ENCODE results near the gene SIN3A. TPM values are rescaled to one million over a fixed set of nuclear protein-coding genes. Genes with fewer than 3 reads are reported as not detected.

SIN3A gene
- total RNA-seq, 1 experiment from 2014 or later, result 91.4 TPM

GRCh38 chr15:75460646-75461045 is 9.2 kb upstream of the SIN3A start:
- H3K27ac Mint-ChIP-seq (ENCODE audit: unreplicated experiment), result no peak overlapping the region
- BruUV-seq (replicated peaks), result no TSS peak
- H3K27me3 Mint-ChIP-seq (ENCODE audit: unreplicated experiment), result no peaks in the 10 kb centered on the region
- H3K36me3 Mint-ChIP-seq (ENCODE audit: insufficient read depth, unreplicated experiment), result peaks cover 8% of the 10 kb centered on the region
- no peak overlapping the region for H3K4me3 Mint-ChIP-seq (ENCODE audit: low read depth, unreplicated experiment)
- TF ChIP-seq CTCF (IDR thresholded peaks at IDR 0.05; ENCODE audit: unreplicated experiment), result no peak
- intact Hi-C loops (cut with micrococcal nuclease; ENCODE audit: unreplicated experiment), result no loop called here
- DNase-seq, result no peak
- H3K9me3 Mint-ChIP-seq (ENCODE audit: low read depth, unreplicated experiment), result no peaks in the 10 kb centered on the region
- H3K4me1 Mint-ChIP-seq (ENCODE audit: low read depth, unreplicated experiment), result peaks cover 20% of the 10 kb centered on the region
- CTCF ChIA-PET, result interaction anchor here (0.5 kb wide), 1 partner anchor 37 kb away, joined by 3 read pairs; no protein-coding TSS in a partner anchor

- Mint-ChIP-seq H3K4me3 (ENCODE audit: low read depth, unreplicated experiment) (no peak overlapping the region), H3K36me3 (ENCODE audit: insufficient read depth, unreplicated experiment) (peaks cover 19% of the 10 kb centered on the region), H3K9me3 (ENCODE audit: low read depth, unreplicated experiment) (no peaks in the 10 kb centered on the region), H3K4me1 (ENCODE audit: low read depth, unreplicated experiment) (peaks cover 20% of the 10 kb centered on the region), H3K27ac (ENCODE audit: unreplicated experiment) (no peak overlapping the region), H3K27me3 (ENCODE audit: unreplicated experiment) (no peaks in the 10 kb centered on the region)
- BruUV-seq (replicated peaks), result no TSS peak
- intact Hi-C loops (cut with micrococcal nuclease; ENCODE audit: unreplicated experiment), result no loop called here
- TF ChIP-seq CTCF (IDR thresholded peaks at IDR 0.05; ENCODE audit: unreplicated experiment), result no peak
- CTCF ChIA-PET, result no interaction called here
- no peak for DNase-seq
These were observed 8.1 kb upstream of the SIN3A start for GRCh38 chr15:75459581-75459980.

GRCh38 chr15:75456710-75457109 is 5.2 kb upstream of the SIN3A start:
- intact Hi-C loops (cut with micrococcal nuclease; ENCODE audit: unreplicated experiment), result no loop called here
- no peaks in the 10 kb centered on the region for H3K9me3 Mint-ChIP-seq (ENCODE audit: low read depth, unreplicated experiment)
- no peaks in the 10 kb centered on the region for H3K27me3 Mint-ChIP-seq (ENCODE audit: unreplicated experiment)
- peak overlapping the region; percentile 99 for H3K4me3 Mint-ChIP-seq (ENCODE audit: low read depth, unreplicated experiment)
- H3K27ac Mint-ChIP-seq (ENCODE audit: unreplicated experiment), result peak overlapping the region; percentile 78
- no peak for DNase-seq
- no TSS peak for BruUV-seq (replicated peaks)
- CTCF ChIA-PET, result interaction anchor here (2.1 to 7.0 kb wide), 2 partner anchors 11 to 89 kb away, joined by 5 to 83 read pairs; partner anchors contain the start of gene MAN2C1
- H3K4me1 Mint-ChIP-seq (ENCODE audit: low read depth, unreplicated experiment), result peaks cover 27% of the 10 kb centered on the region
- no peak for TF ChIP-seq CTCF (IDR thresholded peaks at IDR 0.05; ENCODE audit: unreplicated experiment)
- peaks cover 48% of the 10 kb centered on the region for H3K36me3 Mint-ChIP-seq (ENCODE audit: insufficient read depth, unreplicated experiment)

- peak overlapping the region; percentile 99 for H3K4me3 Mint-ChIP-seq (ENCODE audit: low read depth, unreplicated experiment)
- H3K9me3 Mint-ChIP-seq (ENCODE audit: low read depth, unreplicated experiment), result no peaks in the 10 kb centered on the region
- TF ChIP-seq CTCF (IDR thresholded peaks at IDR 0.05; ENCODE audit: unreplicated experiment), result no peak
- no TSS peak for BruUV-seq (replicated peaks)
- H3K36me3 Mint-ChIP-seq (ENCODE audit: insufficient read depth, unreplicated experiment), result peaks cover 54% of the 10 kb centered on the region
- H3K4me1 Mint-ChIP-seq (ENCODE audit: low read depth, unreplicated experiment), result peaks cover 24% of the 10 kb centered on the region
- peak overlapping the region; percentile 78 for H3K27ac Mint-ChIP-seq (ENCODE audit: unreplicated experiment)
- CTCF ChIA-PET, result interaction anchor here (0.6 to 7.0 kb wide), 5 partner anchors 9 to 184 kb away, joined by 3 to 83 read pairs (median 5); partner anchors contain the start of genes IMP3 and MAN2C1
- no peaks in the 10 kb centered on the region for H3K27me3 Mint-ChIP-seq (ENCODE audit: unreplicated experiment)
- peak; percentile 49 for DNase-seq
- intact Hi-C loops (cut with micrococcal nuclease; ENCODE audit: unreplicated experiment), result no loop called here
These were observed 4.6 kb upstream of the SIN3A start for GRCh38 chr15:75455982-75456531.
